GM21390 (cell line): ENCODE data around the gene CDR2.
"Not testable (repeated sequence)": the region's sequence is repeated elsewhere in the genome, so short reads cannot be mapped to it uniquely, and the experiment has no call there.

Experiments
- ATAC-seq: cut with Tn5 transposase; IDR thresholded peaks from one replicate; pipeline ENCODE4 v1.9.1; 2021; ENCODE audit not compliant: unreplicated experiment

The CDR2 gene

DNA sequence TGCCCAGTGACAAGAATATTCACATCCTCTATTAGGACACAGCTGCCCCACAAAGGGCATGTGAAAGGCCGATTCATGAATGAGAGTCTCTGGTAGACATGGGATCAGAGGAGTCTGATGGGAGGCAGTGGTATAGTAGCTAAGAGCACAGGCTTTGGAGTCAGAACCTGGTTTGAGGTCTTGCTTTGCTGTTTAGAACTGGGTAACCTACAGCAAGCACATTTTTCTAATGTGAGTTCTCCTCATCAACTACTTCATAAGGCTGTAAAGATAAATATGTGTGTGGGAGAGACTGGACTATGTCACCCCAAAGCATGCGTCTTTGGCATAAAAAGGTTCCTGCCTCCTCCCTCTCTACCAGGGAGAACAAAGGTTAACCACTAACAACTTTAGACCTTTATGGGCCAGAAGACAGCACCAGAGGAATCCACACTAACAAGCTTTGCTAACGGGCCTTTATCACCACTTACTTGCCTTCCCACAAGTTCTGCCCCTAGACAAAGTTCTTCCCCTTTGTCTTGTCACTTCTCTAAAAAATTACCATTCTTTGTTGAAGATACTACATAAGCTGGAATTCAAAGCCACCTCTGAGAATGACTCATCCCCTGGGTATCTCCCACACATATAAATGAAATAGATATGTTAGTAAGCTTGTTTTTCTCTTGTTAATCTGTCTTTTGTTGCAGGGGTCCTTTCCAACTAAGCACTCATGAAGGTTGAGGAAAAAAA is 21.1 kb downstream of the CDR2 start:
- no peak for ATAC-seq

DNA sequence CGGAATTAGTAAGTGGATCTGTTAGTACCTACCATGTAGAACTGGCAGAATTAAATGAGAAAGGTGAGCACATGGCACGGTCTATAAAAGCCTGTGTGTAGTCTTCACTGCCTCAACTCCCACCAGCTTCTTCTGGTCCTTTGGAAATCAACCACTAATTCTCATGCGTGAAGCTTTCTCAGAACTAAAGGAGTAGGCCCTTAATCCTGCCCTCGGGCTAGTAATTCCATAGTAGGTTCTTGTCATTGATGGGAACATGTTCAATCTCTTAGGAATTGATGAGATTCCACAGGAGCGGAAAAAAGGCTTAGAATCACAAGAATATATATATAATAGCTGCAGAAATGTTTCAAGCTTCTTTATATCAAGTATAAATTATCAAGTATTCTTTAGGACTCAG is 21.7 kb downstream of the CDR2 start:
- no peak for ATAC-seq

DNA sequence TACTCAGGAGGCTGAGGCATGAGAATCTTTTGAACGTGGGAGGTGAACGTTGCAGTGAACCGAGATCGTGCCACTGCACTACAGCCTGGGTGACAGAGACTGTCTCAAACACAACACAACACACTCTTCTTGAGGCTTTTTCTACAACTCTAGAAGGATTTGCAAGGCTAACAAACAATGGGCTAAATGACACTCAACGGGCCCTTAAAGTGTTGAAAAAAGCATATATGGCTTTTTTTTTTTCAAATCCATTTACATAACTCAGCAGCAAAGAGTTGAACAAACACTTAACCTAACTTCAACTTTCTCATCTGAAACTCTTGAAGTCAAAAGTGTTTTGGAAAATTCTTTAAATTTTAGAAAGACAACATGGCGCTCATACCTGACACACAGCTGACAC is 22.3 kb downstream of the CDR2 start:
- ATAC-seq, result no peak

GRCh38 chr16:22351017-22351416 is 23.4 kb downstream of the CDR2 start:
- not testable (repeated sequence) for ATAC-seq

- ATAC-seq, result no peak
Measured at GRCh38 chr16:22348291-22348690, 26.1 kb downstream of the CDR2 start.

DNA sequence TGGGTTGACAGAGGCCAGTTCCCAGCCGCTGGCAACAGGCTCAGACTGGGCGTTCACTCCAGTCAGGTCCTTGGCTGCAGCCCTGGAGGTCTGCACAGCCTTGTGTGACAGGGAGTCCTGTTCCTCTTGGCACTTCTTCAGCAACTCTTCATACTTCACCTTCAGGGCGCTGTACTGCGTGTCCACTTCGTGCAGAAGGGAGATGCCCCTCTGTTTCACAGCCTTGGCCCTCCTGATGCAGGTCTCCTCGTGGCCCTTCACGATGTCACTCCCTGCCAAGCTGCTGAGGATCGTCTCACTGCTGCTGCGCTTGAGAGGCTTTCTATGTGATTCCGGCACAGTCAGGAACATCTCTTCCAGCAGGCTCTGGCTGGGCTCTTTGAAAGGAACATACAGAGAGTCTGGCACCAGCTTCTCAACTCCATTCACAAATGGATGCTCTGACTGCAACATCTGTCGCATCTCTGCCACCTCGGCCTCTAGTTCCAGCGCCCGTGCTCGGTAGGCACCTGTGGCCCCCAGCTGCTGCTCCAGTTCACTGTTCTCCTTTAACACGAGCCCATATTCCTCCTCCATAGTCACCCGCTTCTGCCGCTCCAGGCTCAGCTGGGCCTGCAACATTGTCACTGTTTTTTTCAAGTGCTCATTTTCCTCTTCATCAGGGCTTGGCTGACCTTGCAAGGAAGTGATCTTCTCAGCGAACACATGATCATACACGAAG is 27.2 kb downstream of the CDR2 start:
- ATAC-seq, result no peak

- ATAC-seq, result no peak
Measured at GRCh38 chr16:22346483-22346882, 27.9 kb downstream of the CDR2 start.

- no peak for ATAC-seq
Measured at GRCh38 chr16:22342082-22342481, 32.3 kb downstream of the CDR2 start.

DNA sequence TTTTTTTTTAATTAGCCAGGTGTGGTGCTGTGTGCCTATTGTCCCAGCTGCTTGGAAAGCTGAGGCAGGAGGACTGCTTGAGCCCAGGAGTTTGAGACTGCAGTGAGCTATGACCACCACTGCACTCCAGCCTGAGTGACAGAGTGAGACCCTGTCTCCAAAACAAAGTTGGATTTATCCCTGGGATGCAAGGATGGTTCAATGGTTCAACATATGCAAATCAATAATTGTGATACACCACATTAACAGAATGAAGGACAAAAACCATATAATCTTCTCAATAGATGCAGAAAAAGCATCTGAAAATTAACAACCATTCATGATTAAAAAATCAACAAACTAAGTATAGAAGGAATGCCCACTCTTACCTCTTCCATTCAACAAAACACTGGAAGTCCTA is 33.5 kb downstream of the CDR2 start:
- no peak for ATAC-seq

GRCh38 chr16:22337849-22338635 is 36.4 kb downstream of the CDR2 start:
- ATAC-seq, result no peak

DNA sequence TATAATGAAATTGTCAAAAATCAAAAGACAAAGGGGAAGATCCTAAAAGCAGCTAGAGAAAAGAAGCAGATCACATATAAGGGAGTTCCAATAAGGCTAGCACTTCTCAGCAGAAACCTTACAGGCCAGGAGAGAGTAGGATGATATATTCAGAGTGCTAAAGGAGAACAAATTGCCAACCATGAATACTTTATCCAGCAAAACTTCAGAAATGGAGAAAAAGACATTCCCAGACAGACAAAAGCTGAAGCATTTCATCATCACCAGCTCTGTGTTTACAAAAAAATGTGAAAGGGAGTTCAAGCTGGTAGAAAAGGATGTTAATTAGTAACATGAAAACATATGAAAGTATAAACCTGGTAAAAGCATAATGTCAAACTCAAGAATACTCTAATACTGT is 37.4 kb downstream of the CDR2 start:
- no peak for ATAC-seq

GRCh38 chr16:22336581-22336980 is 37.8 kb downstream of the CDR2 start:
- no peak for ATAC-seq

DNA sequence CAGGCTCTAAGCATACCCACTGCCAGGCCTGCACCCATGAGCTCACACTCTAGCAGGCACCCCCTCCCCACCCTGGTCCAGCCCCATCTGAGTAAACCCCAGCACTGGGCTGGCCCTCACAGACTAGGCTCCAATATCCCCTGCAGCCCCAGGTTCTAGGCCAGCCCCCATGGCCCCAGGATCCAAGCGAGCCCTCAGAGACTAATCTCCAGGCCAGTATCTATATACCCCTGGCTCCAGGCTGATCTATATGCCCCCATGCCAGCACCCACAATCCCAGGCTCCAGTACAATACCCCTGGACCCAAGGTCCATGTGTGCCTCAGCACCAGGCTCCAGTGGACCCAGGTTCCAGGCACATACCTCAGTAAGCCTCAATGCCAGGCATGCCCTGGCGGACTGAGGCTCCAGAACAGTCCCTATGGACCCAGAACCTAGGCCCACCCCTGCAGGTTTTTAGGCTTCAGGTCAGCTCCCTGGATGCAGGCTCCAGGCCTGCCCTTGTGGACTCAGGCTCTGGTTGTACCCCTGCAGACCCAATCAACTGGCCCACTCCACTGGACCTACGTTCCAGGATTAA is 38.7 kb downstream of the CDR2 start:
- no peak for ATAC-seq

- ATAC-seq, result no peak
Measured at GRCh38 chr16:22333457-22333994, 40.9 kb downstream of the CDR2 start.

DNA sequence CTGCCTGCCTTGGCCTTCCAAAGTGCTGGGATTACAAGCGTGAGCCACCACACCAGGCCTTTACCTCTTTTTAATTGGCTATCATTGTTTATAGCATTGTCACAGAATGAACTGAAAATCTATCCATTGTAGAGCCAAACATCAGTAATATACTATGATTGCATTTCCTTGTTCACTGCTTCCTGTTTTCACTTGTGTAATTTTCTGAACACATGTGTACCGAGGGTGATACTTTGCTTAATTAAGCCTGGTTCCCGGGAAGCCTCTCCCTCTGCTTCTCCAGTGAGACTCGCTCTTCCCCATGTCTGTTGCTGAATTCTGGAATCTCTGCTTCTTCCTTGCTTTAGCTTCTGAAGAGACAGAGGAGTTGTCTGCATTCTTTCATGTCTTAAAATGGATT is 44.1 kb downstream of the CDR2 start:
- ATAC-seq, result no peak

DNA sequence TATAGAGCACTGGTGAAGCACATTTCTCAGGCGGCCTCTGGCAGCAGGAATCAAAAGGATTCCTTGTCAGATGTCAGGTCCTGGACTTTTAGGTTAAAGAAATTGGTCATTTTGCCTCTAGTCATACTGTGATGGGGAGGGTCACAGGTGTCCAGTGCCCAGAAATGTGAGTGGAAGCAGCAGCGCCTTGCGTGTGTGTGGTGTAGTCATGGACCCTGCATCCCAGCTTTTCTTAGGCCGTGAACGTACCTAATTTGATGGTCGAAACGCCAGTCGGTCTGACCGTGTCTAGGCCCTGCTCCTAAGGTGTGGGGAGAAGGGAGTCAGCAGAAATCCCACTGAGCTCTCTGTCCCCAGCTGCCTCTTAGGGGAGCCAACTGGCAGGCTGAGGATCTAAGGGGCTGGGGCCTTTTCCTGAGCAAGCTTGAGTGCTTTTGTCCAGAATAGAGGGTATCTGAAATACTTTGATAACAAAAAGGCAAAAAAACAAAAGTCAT is 45.2 kb downstream of the CDR2 start:
- ATAC-seq, result no peak

GRCh38 chr16:22328081-22328725 is 46.2 kb downstream of the CDR2 start:
- ATAC-seq, result no peak

DNA sequence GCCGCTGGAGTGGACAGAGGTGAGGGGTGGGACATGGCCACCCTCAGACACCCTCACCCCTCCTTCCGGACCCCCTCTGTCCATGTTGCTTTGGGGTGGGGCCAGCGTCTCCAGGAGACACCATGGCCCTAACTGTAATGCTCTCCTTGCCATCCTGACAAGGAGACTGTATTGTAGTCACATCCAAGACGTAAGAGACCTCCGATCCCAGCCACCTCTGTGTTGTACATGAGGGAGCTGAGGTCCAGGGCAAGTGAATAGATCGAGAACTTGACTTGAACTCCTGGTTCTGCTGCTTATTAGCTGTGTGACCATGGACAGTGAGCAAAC is 47.0 kb downstream of the CDR2 start:
- no peak for ATAC-seq

DNA sequence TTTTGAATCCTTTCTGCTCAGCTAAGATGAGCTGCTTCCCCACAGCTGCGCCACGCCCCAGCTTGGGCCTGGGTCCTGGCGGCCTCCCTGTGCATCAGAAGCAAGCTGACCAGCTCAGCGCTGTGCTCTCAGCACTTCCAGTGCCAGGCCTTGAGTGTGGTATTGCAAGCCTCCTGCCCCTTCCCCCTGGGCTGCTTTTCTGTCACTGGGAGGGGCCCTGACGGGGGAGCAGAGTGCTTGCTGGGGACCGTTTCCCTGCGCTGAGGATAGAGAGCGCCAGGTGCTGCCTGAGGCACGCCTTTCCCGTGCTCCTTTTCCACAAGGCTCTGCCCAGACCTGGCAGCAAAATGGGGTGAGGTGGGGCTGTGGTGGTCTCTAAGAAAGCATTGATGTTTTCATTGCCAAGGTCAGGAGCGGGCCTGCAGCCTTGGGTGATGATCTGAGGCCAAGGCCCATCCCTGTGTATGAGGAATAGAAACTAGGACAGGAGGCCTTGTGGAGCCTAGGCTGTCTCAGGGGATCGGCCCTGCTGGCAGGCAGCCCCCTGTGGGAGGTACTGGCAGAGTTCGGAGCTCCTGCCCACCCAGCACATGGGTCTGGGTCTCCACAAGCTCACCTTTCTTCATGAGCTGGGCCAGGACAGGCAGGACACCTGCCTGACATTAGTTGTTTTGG is 47.5 kb downstream of the CDR2 start:
- no peak for ATAC-seq

- ATAC-seq, result no peak
Measured at GRCh38 chr16:22326369-22326652, 48.1 kb downstream of the CDR2 start.
